IMR-90 (cell line): ENCODE measurements around the gene ADAMTS10. TPM values are rescaled to one million over a fixed set of nuclear protein-coding genes. Genes with fewer than 3 reads are reported as not detected.

ENCODE experiments used
- ATAC-seq: fragments of 200-7000 bp; cut with Tn5 transposase; 2 replicates; pipeline ENCODE4 v1.9.1; 2020; ENCODE audit warnings: low read depth, mild to moderate bottlenecking, moderate library complexity
- BruUV-seq: library from RNA; stranded (reverse); fragments of 400-500 nt; replicated peaks from 2 replicates; lab custom pipeline; 2021; lab: Mats Ljungman, UMichigan
- CTCF ChIA-PET: fragments of 300-600 bp; formaldehyde crosslinking; extraction: SDS; loops from one replicate; lab custom pipeline; 2021; ENCODE audit warnings: antibody characterized with exemption; lab: Yijun Ruan, JAX
- POLR2A ChIA-PET: fragments of 300-600 bp; sonication (Branson Sonifier 250); formaldehyde crosslinking; loops from one replicate; lab custom pipeline; 2022; ENCODE audit warnings: antibody characterized with exemption; ENCODE audit not compliant: unreplicated experiment; lab: Charles Lee
- DNase-seq: peaks from one replicate; pipeline ENCODE4 v3.0.0; 2013
- H2AFZ ChIP-seq: replicated peaks from 2 replicates; pipeline ENCODE3; 2013; ENCODE audit warnings: low read length, mild to moderate bottlenecking; ENCODE audit not compliant: poor library complexity
- H2AK5ac ChIP-seq: 2 replicates; pipeline ENCODE4 v1.6.1; 2013; ENCODE audit warnings: low read depth, low read length, inconsistent platforms
- H2AK9ac ChIP-seq: replicated peaks from 2 replicates; pipeline ENCODE3; 2013; ENCODE audit warnings: mild to moderate bottlenecking, low read depth, low read length, moderate library complexity; ENCODE audit not compliant: poor library complexity
- H2BK120ac ChIP-seq: 2 replicates; pipeline ENCODE4 v1.6.1; 2013; ENCODE audit warnings: low read depth, low read length, inconsistent platforms
- H2BK15ac ChIP-seq: 3 replicates; pipeline ENCODE4 v1.6.1; 2013; ENCODE audit warnings: low read depth, low read length, inconsistent platforms
- H2BK20ac ChIP-seq: 2 replicates; pipeline ENCODE4 v1.6.1; 2013; ENCODE audit warnings: low read depth, mild to moderate bottlenecking, inconsistent platforms, low read length, moderate library complexity
- H2BK5ac ChIP-seq: 2 replicates; pipeline ENCODE4 v1.6.1; 2013; ENCODE audit warnings: mild to moderate bottlenecking, low read depth, low read length, inconsistent platforms; ENCODE audit not compliant: poor library complexity, severe bottlenecking
- H3K14ac ChIP-seq: replicated peaks from 2 replicates; pipeline ENCODE4 v1.6.1; 2013; ENCODE audit warnings: low read depth, low read length, inconsistent platforms
- H3K18ac ChIP-seq: 2 replicates; pipeline ENCODE4 v1.6.1; 2013; ENCODE audit warnings: low read depth, low read length, control low read depth
- H3K23ac ChIP-seq: 2 replicates; pipeline ENCODE4 v1.6.1; 2013; ENCODE audit warnings: low read depth, low read length, inconsistent platforms
- H3K27ac ChIP-seq: 2 replicates; pipeline ENCODE4 v1.5.1; 2013; ENCODE audit warnings: mild to moderate bottlenecking, control low read depth, low read length; ENCODE audit not compliant: insufficient read depth
- H3K27me3 ChIP-seq: 2 replicates; pipeline ENCODE4 v1.6.1; 2013; ENCODE audit warnings: low read length; ENCODE audit not compliant: control insufficient read depth, insufficient read depth
- H3K36me3 ChIP-seq: 2 replicates; pipeline ENCODE4 v1.6.1; 2013; ENCODE audit warnings: low read length, mixed read lengths; ENCODE audit not compliant: control insufficient read depth, insufficient read depth
- H3K4ac ChIP-seq: 2 replicates; pipeline ENCODE4 v1.6.1; 2013; ENCODE audit warnings: low read depth, low read length, inconsistent platforms
- H3K4me1 ChIP-seq: 2 replicates; pipeline ENCODE4 v1.6.1; 2013; ENCODE audit warnings: low read length, mixed read lengths; ENCODE audit not compliant: control insufficient read depth, insufficient read depth
- H3K4me2 ChIP-seq: 2 replicates; pipeline ENCODE4 v1.6.1; 2013; ENCODE audit warnings: low read depth, mild to moderate bottlenecking, control low read depth, low read length, moderate library complexity
- H3K4me3 ChIP-seq: 2 replicates; pipeline ENCODE4 v1.5.1; 2013; ENCODE audit warnings: low read depth, mild to moderate bottlenecking, control low read depth, low read length, moderate library complexity; ENCODE audit not compliant: insufficient read depth
- H3K56ac ChIP-seq: 2 replicates; pipeline ENCODE4 v1.6.1; 2013; ENCODE audit warnings: low read length, inconsistent platforms; ENCODE audit not compliant: insufficient read depth; ENCODE audit errors: extremely low read depth
- H3K79me1 ChIP-seq, 2 experiments: 2 replicates each; pipeline ENCODE4 v1.6.1; 2013; ENCODE audit warnings: low read length in 2 of 2, inconsistent platforms in 1 of 2, low read depth in 1 of 2
- H3K9ac ChIP-seq: 2 replicates; pipeline ENCODE4 v1.6.1; 2013; ENCODE audit warnings: low read depth, low read length, control low read depth
- H3K9me1 ChIP-seq: 2 replicates; pipeline ENCODE4 v1.6.1; 2013; ENCODE audit warnings: low read length, inconsistent platforms; ENCODE audit not compliant: insufficient read depth
- H3K9me3 ChIP-seq: 2 replicates; pipeline ENCODE4 v1.6.1; 2013; ENCODE audit warnings: low read length; ENCODE audit not compliant: control insufficient read depth, insufficient read depth
- H4K20me1 ChIP-seq: 2 replicates; pipeline ENCODE4 v1.6.1; 2013; ENCODE audit warnings: low read length, inconsistent platforms; ENCODE audit not compliant: insufficient read depth
- H4K5ac ChIP-seq: 2 replicates; pipeline ENCODE4 v1.6.1; 2013; ENCODE audit warnings: mild to moderate bottlenecking, low read depth, low read length, control low read depth
- H4K8ac ChIP-seq, 2 experiments: 2 replicates each; pipeline ENCODE4 v1.6.1; 2013; ENCODE audit warnings: low read depth in 2 of 2, low read length in 2 of 2, control low read depth in 1 of 2, inconsistent platforms in 1 of 2
- H4K91ac ChIP-seq: 2 replicates; pipeline ENCODE4 v1.6.1; 2013; ENCODE audit warnings: low read depth, low read length, inconsistent platforms; ENCODE audit not compliant: insufficient read depth
- BHLHE40 ChIP-seq: fragments of 150-350 bp; IDR thresholded peaks from 2 replicates; pipeline ENCODE4 v1.6.1; 2016; ENCODE audit warnings: mild to moderate bottlenecking, low read depth, low read length
- CEBPB ChIP-seq: IDR thresholded peaks from 2 replicates; pipeline ENCODE4 v1.6.1; 2012; ENCODE audit warnings: low read depth, low read length, improper control_type of control experiment
- CHD1 ChIP-seq: IDR thresholded peaks from 2 replicates; pipeline ENCODE4 v1.6.1; 2012; ENCODE audit warnings: low read depth, low read length, improper control_type of control experiment
- CTCF ChIP-seq: conservative IDR thresholded peaks from 2 replicates; pipeline ENCODE4 v1.5.1; 2012; ENCODE audit warnings: mild to moderate bottlenecking, low read depth, low read length, improper control_type of control experiment
- ELK1 ChIP-seq: fragments of 150-350 bp; IDR thresholded peaks from 2 replicates; pipeline ENCODE4 v1.6.1; 2016; ENCODE audit warnings: low read depth, mild to moderate bottlenecking, low read length, moderate library complexity, borderline replicate concordance
- FOS ChIP-seq: fragments of 150-350 bp; IDR thresholded peaks from 2 replicates; pipeline ENCODE4 v1.6.1; 2016; ENCODE audit warnings: low read depth, low read length
- MAFK ChIP-seq: IDR thresholded peaks from 2 replicates; pipeline ENCODE4 v1.6.1; 2012; ENCODE audit warnings: low read depth, low read length, improper control_type of control experiment
- MAZ ChIP-seq: IDR thresholded peaks from 2 replicates; pipeline ENCODE4 v1.6.1; 2012; ENCODE audit warnings: low read depth, mild to moderate bottlenecking, low read length, improper control_type of control experiment, moderate library complexity, borderline replicate concordance
- MXI1 ChIP-seq: IDR thresholded peaks from 2 replicates; pipeline ENCODE4 v1.6.1; 2012; ENCODE audit warnings: low read depth, mild to moderate bottlenecking, low read length, moderate library complexity, borderline replicate concordance
- NFE2L2 ChIP-seq: fragments of 150-350 bp; IDR thresholded peaks from 2 replicates; pipeline ENCODE4 v1.6.1; 2016; ENCODE audit warnings: low read depth, mild to moderate bottlenecking, low read length
- POLR2A ChIP-seq: IDR thresholded peaks from 2 replicates; pipeline ENCODE4 v1.6.1; 2012; ENCODE audit warnings: mild to moderate bottlenecking, low read depth, low read length
- RAD21 ChIP-seq: IDR thresholded peaks from 2 replicates; pipeline ENCODE4 v1.6.1; 2012; ENCODE audit warnings: low read length, improper control_type of control experiment
- RCOR1 ChIP-seq: IDR thresholded peaks from 2 replicates; pipeline ENCODE4 v1.6.1; 2012; ENCODE audit warnings: mild to moderate bottlenecking, low read length, improper control_type of control experiment; ENCODE audit not compliant: insufficient replicate concordance
- RFX5 ChIP-seq: IDR thresholded peaks from 2 replicates; pipeline ENCODE4 v1.8.0; 2012; ENCODE audit warnings: low read depth, mild to moderate bottlenecking, low read length, moderate library complexity
- SMC3 ChIP-seq: fragments of 150-350 bp; IDR thresholded peaks from 2 replicates; pipeline ENCODE4 v1.6.1; 2016; ENCODE audit warnings: low read depth, mild to moderate bottlenecking, antibody characterized with exemption, low read length, moderate library complexity
- USF2 ChIP-seq: fragments of 150-350 bp; IDR thresholded peaks from 2 replicates; pipeline ENCODE4 v1.6.1; 2017; ENCODE audit warnings: mild to moderate bottlenecking, antibody characterized with exemption, low read length, low read depth
- WGBS, 2 experiments: methylation state at CpG; one replicate each; pipeline versions ENCODE4 v1.1.5 to v1.1.7; 2013; ENCODE audit warnings: missing lambda C conversion rate in 2 of 2; ENCODE audit not compliant: insufficient read length in 1 of 2; ENCODE audit errors: extremely low coverage in 2 of 2; 5-methylcytosine and 5-hydroxymethylcytosine counted together
- dilution Hi-C: fragments of 300-500 bp; cut with HindIII; formaldehyde crosslinking; loops from one replicate; pipeline ENCODE4 v1.14.3; 2018; ENCODE audit warnings: low sequenced_read_pairs; ENCODE audit not compliant: unreplicated experiment
- in situ Hi-C: fragments of 300-500 bp; cut with MboI; formaldehyde crosslinking; loops from 3 replicates; pipeline ENCODE4 v1.14.3; 2019; ENCODE audit warnings: low sequenced_read_pairs, inconsistent platforms, mixed read lengths
- intact Hi-C: fragments of 100-400 bp; cut with micrococcal nuclease; formaldehyde crosslinking; loops from 2 replicates; pipeline ENCODE4 v1.10.0; 2022
- polyA plus RNA-seq, 3 experiments: library from polyadenylated mRNA; depleted of rRNA; stranded (reverse); fragments of >200 nt; gene quantifications; 2 replicates each; pipeline ENCODE4 v1.2.3, GENCODE V29; 2012; ENCODE audit warnings: low replicate concordance in 1 of 3
- total RNA-seq: library from RNA; depleted of rRNA; stranded (reverse); fragments of >200 nt; gene quantifications from 2 replicates; pipeline ENCODE4 v1.2.3, GENCODE V29; 2012

Gene ADAMTS10
- total and polyA plus RNA-seq, 2 of the 4 experiments (the other 2 are of a cell fraction): 3.4 to 11.5 TPM

- no peak overlapping the region for H3K4me3 ChIP-seq
- no peak overlapping the region for H3K23ac ChIP-seq
- no peaks in the 10 kb centered on the region for H3K79me1 ChIP-seq
- no peak overlapping the region for H3K9ac ChIP-seq
- H4K91ac ChIP-seq: no peak overlapping the region
- H3K9me1 ChIP-seq: 0 out of 2 replicates have a peak, but pooled peaks cover 3% of the 10 kb centered on the region
- no peak for ATAC-seq
- no peaks in the 10 kb centered on the region for H4K20me1 ChIP-seq
- H3K4me2 ChIP-seq: no peak overlapping the region
- BruUV-seq: no TSS peak
- H3K27ac ChIP-seq: no peak overlapping the region
- dilution Hi-C loops: no loop called here
- no peak overlapping the region for H3K56ac ChIP-seq
- H2BK15ac ChIP-seq: no peak overlapping the region
- H3K4me1 ChIP-seq: peaks cover 6% of the 10 kb centered on the region
- no peak overlapping the region for H4K5ac ChIP-seq
- 0 out of 2 replicates have a peak, but pooled peaks cover 2% of the 10 kb centered on the region for H3K9me3 ChIP-seq
- no peak for TF ChIP-seq RCOR1
- no peak for TF ChIP-seq RFX5
- no peak for TF ChIP-seq ELK1
- TF ChIP-seq BHLHE40: no peak
- no peak for TF ChIP-seq MAZ
- TF ChIP-seq MAFK: no peak
- no peak for TF ChIP-seq CHD1
- TF ChIP-seq RAD21: no peak
- no peak for TF ChIP-seq POLR2A
- no peak for TF ChIP-seq USF2
- TF ChIP-seq FOS: no peak
- no peak for TF ChIP-seq SMC3
- no peak for TF ChIP-seq MXI1
- TF ChIP-seq CEBPB: no peak
- TF ChIP-seq CTCF: no peak
- TF ChIP-seq NFE2L2: no peak
- no peak overlapping the region for H2BK20ac ChIP-seq
- intact Hi-C loops: loop anchor here (1.0 to 2.0 kb wide), 2 partner anchors 27 to 62 kb away; no protein-coding TSS in a partner anchor
- in situ Hi-C loops: no loop called here
- no peak overlapping the region for H3K4ac ChIP-seq
- H2AFZ ChIP-seq: no peak overlapping the region
- no peak overlapping the region for H4K8ac ChIP-seq
- POLR2A ChIA-PET: no interaction called here
- no peak overlapping the region for H2BK5ac ChIP-seq
- CTCF ChIA-PET: interaction anchor here (0.6 to 2.2 kb wide), 7 partner anchors 9 to 722 kb away, joined by 3 to 13 read pairs (median 4); no protein-coding TSS in a partner anchor
- H2BK120ac ChIP-seq: no peak overlapping the region
- WGBS, 2 experiments: no CpG with 5 or more reads among the region's 5 CpGs
- no peak overlapping the region for H2AK5ac ChIP-seq
- H3K14ac ChIP-seq: no peak overlapping the region
- no peak overlapping the region for H2AK9ac ChIP-seq
- H3K27me3 ChIP-seq: peaks cover 10% of the 10 kb centered on the region
- H3K18ac ChIP-seq: no peak overlapping the region
- no peak for DNase-seq
- no peaks in the 10 kb centered on the region for H3K36me3 ChIP-seq
Measured at GRCh38 chr19:8642561-8642960, 32.0 kb upstream of the ADAMTS10 start.
